Gastrocnemius medialis (tissue), 4 donors: Measurements from ENCODE around the gene DDX19B. TPM values are rescaled to one million over a fixed set of nuclear protein-coding genes. Genes with fewer than 3 reads are reported as not detected.
A peak's percentile ranks its signal among the peaks of the same experiment; 100 is the strongest.

Experiments
- ATAC-seq, 2 donors: fragments of 150-250 bp; one replicate each; pipeline ENCODE4 v1.9.1; 2016
- DNase-seq, 2 donors: peaks; one replicate each; pipeline ENCODE4 v3.0.0-alpha.2; 2019
- H3K27ac ChIP-seq, 4 donors: fragments of 200-600 bp; sonication (generic); 1 replicate in 1 of 4; 2 replicates in 3 of 4; pipeline ENCODE4 v1.5.1; 2016 to 2018; ENCODE audit warnings: mild to moderate bottlenecking in 2 of 4, moderate library complexity in 1 of 4
- H3K27me3 ChIP-seq, 3 donors: fragments of 200-600 bp; sonication (generic) in 2 of 3; 1 replicate in 1 of 3; 2 replicates in 2 of 3; pipeline versions ENCODE4 v1.5.1 to v1.6.0; 2016 to 2019; ENCODE audit warnings: mild to moderate bottlenecking in 1 of 3, moderate library complexity in 1 of 3
- H3K36me3 ChIP-seq, 2 donors: fragments of 200-600 bp; sonication (generic) in 1 of 2; one replicate each; pipeline ENCODE4 v1.5.1; 2017 to 2018
- H3K4me1 ChIP-seq, 2 donors: fragments of 200-600 bp; sonication (generic) in 1 of 2; one replicate each; pipeline ENCODE4 v1.5.1; 2016 to 2017; ENCODE audit warnings: mild to moderate bottlenecking in 2 of 2
- H3K4me3 ChIP-seq, 4 donors: fragments of 200-600 bp; sonication (generic) in 3 of 4; 1 replicate in 1 of 4; 2 replicates in 3 of 4; pipeline ENCODE4 v1.5.1; 2016 to 2019; ENCODE audit warnings: mild to moderate bottlenecking in 2 of 4
- H3K9me3 ChIP-seq, 3 donors: fragments of 200-600 bp; sonication (generic) in 2 of 3; 1 replicate in 1 of 3; 2 replicates in 2 of 3; pipeline ENCODE4 v1.5.1; 2016 to 2019
- POLR2A ChIP-seq, 2 donors: fragments of 450-650 bp; IDR thresholded peaks; one replicate each; pipeline ENCODE4 v1.6.1; 2017; ENCODE audit warnings: antibody characterized with exemption in 2 of 2, mild to moderate bottlenecking in 2 of 2, moderate library complexity in 2 of 2
- in situ Hi-C, 4 donors: fragments of 200-750 bp; cut with MboI; loops; one replicate each; pipeline versions ENCODE4 v1.15.0 to v1.8.0; 2017; ENCODE audit warnings: low sequenced_read_pairs in 4 of 4
- intact Hi-C: fragments of 100-400 bp; cut with DNase I; formaldehyde crosslinking; loops from one replicate; pipeline ENCODE4 v1.15.1; 2023; ENCODE audit warnings: low total_unique reads
- total RNA-seq, 4 donors: library from RNA; depleted of rRNA; stranded (reverse); fragments of >200 nt; gene quantifications; one replicate each; pipeline versions ENCODE4 v1.1.0 to v1.2.3, GENCODE V29; 2016
- TF ChIP-seq, protein P1 (sequence below), 5 experiments: fragments of 450-650 bp in 3 of 5; fragments of 200-600 bp in 2 of 5; sonication (generic) in 2 of 5; IDR thresholded peaks in 4 of 5; conservative IDR thresholded peaks in 1 of 5; 1 replicate in 4 of 5; 2 replicates in 1 of 5; pipeline ENCODE4 v1.5.1; 2016 to 2019; ENCODE audit warnings: antibody characterized with exemption in 5 of 5, mild to moderate bottlenecking in 3 of 5, moderate library complexity in 3 of 5

The DDX19B gene
- total RNA-seq, 4 donors from 2014 or later, result 26.6 to 38.3 (median 31.9) TPM

DNA sequence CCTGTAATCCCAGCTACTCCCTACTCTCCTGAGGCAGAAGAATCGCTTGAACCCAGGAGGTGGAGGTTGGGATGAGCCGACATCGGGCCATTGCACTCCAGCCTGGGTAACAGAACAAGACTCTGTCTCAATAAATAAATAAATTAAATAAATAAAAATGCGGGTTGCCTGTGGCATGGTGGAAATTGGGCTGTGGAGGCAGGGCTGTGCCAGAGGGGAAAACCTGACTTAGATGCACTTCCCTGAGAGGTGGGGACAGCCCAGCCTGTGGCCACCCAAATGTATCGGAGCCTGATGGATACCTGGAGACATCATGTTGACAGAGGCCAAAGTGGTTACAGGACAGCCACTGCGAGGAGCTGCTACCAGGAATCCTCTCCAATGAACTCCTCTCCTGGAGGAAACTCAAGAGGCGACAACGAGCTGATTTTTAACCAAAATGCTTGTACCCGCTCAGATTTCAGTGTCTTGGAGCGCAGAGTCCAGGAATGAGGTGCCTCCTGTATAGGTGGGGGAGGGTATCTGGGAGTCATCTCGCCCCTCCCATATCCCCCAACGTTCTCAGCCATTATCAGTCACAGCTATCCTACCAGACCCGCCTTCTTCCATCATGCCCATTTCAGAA, 80.0 kb downstream of the DDX19B start:
- in situ Hi-C loops (no loop called here), intact Hi-C loops (no loop called here)
- Histone ChIP-seq H3K9me3 (no peaks in the 10 kb centered on the region), H3K27ac (peak overlapping the region; percentile 82 to 96 (median 93)), H3K27me3 (no peaks in the 10 kb centered on the region), H3K36me3 (peaks cover 0 to 14% of the 10 kb centered on the region in 2 donors), H3K4me1 (peaks cover 8 to 13% of the 10 kb centered on the region in 2 donors), H3K4me3 (no peak overlapping the region)
- no peak for TF ChIP-seq POLR2A (IDR thresholded peaks at IDR 0.05)
- TF ChIP-seq, protein P1, sequence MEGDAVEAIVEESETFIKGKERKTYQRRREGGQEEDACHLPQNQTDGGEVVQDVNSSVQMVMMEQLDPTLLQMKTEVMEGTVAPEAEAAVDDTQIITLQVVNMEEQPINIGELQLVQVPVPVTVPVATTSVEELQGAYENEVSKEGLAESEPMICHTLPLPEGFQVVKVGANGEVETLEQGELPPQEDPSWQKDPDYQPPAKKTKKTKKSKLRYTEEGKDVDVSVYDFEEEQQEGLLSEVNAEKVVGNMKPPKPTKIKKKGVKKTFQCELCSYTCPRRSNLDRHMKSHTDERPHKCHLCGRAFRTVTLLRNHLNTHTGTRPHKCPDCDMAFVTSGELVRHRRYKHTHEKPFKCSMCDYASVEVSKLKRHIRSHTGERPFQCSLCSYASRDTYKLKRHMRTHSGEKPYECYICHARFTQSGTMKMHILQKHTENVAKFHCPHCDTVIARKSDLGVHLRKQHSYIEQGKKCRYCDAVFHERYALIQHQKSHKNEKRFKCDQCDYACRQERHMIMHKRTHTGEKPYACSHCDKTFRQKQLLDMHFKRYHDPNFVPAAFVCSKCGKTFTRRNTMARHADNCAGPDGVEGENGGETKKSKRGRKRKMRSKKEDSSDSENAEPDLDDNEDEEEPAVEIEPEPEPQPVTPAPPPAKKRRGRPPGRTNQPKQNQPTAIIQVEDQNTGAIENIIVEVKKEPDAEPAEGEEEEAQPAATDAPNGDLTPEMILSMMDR (IDR thresholded peaks at IDR 0.05 in 4 of 5, conservative IDR thresholded peaks at IDR 0.05 in 1 of 5), result no peak
- ATAC-seq (no peak), DNase-seq (no peak)

DNA sequence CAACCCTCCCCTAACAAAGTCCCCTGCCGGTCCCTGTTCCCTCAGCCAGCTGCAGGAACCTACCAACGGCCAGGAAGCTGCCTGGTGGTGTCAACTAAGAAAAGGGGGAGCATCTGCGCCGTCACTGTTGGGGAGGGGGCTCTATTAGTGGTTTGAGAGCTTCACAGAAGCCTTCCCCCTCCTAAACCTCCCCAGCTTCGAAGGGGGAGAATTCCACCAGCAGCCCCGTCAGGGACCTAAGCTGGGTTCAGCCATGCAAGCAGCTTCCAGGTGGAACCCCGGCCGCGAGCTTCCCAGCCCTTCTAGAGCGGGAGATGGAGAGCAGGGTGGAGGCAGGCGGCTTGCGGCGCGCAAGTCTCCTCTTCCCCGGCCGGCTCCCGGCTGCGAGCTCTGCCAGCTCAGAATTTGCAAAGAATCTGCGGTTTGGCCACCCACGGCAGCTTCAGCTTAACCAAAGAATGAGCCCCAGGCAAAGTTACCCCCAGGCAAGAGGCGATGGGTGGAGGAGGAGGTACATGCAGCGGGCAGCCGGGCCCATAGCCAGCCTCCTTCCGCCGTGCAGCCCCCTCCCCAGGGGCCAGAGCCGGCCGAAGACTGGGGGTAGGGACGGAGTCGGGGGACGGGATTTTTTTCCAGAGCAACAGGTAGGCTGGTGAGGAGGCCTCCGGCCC, 81.4 kb downstream of the DDX19B start:
- Histone ChIP-seq H3K4me3 (peak overlapping the region; percentile 58 to 76 (median 69)), H3K27ac (peak overlapping the region; percentile 82 to 96 (median 93)), H3K4me1 (peaks cover 8 to 13% of the 10 kb centered on the region in 2 donors), H3K27me3 (no peaks in the 10 kb centered on the region), H3K36me3 (peaks cover 0 to 3% of the 10 kb centered on the region in 2 donors), H3K9me3 (no peaks in the 10 kb centered on the region)
- DNase-seq (peak; percentile 18 to 48), ATAC-seq (peak; percentile 11 to 28)
- intact Hi-C loops, result loop anchor here (2.0 to 5.0 kb wide), 2 partner anchors 48 to 142 kb away; partner anchors contain the start of genes COG4 and SF3B3
- TF ChIP-seq POLR2A (IDR thresholded peaks at IDR 0.05), result no peak
- TF ChIP-seq, protein P1 (IDR thresholded peaks at IDR 0.05 in 4 of 5, conservative IDR thresholded peaks at IDR 0.05 in 1 of 5), result no peak
- in situ Hi-C loops, result no loop called here

DNA sequence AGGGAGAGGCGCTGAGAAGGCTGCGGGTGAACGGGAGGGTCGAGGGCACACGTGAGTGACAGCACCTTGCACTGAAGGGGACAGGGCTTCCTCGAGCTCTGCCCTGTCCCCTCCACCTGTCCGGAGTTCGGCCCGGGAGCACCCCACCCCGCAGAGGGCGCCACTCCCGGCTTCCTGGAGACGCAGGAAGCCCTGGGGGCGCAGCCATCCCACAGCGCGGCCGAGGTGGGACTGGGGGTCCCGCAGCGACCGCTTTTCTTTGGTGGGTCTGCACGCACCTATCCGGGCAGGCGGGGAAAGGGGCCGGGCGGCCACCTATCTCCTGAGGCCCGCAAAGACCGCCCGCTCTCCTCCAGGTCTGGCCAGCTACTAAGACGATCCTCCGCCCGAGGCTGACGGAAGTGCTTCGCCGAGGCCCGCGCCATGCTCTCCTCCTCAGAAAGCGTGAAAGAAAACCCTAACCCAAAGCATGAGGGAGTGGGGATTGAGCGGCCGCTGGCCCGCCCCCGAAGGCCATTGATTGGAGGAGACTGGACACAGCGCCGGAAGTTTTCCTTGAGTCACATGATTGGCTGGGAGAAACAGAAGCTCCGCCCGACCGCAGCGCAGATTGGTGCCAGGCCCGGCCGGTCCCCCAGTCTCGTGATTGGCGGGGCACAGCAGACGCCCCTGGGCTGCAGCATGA, 82.1 kb downstream of the DDX19B start:
- no peaks in the 10 kb centered on the region for H3K9me3 ChIP-seq
- no peaks in the 10 kb centered on the region for H3K27me3 ChIP-seq
- in situ Hi-C loops (no loop called here), intact Hi-C loops (loop anchor here (1.0 to 5.0 kb wide), 5 partner anchors 35 to 141 kb away; partner anchors contain the start of genes COG4, DDX19A, FCSK and SF3B3)
- DNase-seq (peak; percentile 98), ATAC-seq (peak; percentile 91 to 93)
- H3K36me3 ChIP-seq, result peaks cover 0 to 3% of the 10 kb centered on the region in 2 donors
- peak overlapping the region; percentile 82 to 96 (median 93) for H3K27ac ChIP-seq
- peak overlapping the region; percentile 58 to 76 (median 69) for H3K4me3 ChIP-seq
- TF ChIP-seq POLR2A (IDR thresholded peaks at IDR 0.05), result peak in 1 of 2 donors; percentile 86
- TF ChIP-seq, protein P1 (IDR thresholded peaks at IDR 0.05 in 4 of 5, conservative IDR thresholded peaks at IDR 0.05 in 1 of 5), result peak; percentile 15 to 62 (median 42)
- H3K4me1 ChIP-seq, result peaks cover 7 to 18% of the 10 kb centered on the region in 2 donors

DNA sequence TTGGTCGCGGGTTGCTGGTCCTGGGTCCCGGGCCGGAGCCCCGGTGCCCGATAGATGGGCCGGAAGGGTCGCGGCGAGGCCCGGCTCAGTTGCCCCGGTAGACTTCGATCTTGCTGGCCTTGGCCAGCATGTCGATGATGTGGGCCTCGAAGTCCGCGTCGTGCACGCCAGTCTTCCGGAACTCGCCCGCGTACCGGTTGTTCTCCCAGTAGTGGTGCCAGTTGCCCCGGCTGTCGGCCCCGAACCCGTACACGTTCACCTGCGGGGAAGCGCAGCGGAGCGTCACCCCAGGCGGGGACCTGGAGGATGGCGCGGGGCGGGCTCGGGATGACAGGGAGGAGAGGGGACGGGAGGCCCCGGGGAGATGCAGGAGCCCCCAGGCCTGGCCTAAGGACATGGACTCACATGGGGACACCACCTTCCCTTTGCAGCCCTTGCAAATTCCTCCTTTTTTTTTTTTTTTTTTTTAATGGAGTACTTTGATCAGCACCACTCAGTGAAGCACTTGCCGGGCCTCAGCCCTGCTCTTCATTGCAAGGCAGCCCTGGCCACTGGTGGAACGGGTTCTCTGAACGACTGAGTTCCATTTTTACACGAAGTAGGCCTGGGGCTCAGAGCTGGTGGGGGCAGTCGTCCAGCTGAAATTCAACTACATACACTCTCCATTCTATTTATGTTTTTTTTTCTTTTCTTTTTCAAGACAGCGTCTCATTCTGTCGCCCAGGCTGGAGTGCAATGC, 82.8 kb downstream of the DDX19B start:
- intact Hi-C loops (loop anchor here (1.0 to 5.0 kb wide), 5 partner anchors 35 to 141 kb away; partner anchors contain the start of genes COG4, DDX19A, FCSK and SF3B3), in situ Hi-C loops (no loop called here)
- Histone ChIP-seq H3K27me3 (no peaks in the 10 kb centered on the region), H3K4me3 (peak overlapping the region; percentile 58 to 76 (median 69)), H3K4me1 (peaks cover 9 to 22% of the 10 kb centered on the region in 2 donors), H3K9me3 (no peaks in the 10 kb centered on the region), H3K36me3 (peaks cover 0 to 3% of the 10 kb centered on the region in 2 donors), H3K27ac (peak overlapping the region; percentile 82 to 96 (median 93))
- TF ChIP-seq POLR2A (IDR thresholded peaks at IDR 0.05), result peak in 1 of 2 donors; percentile 81
- TF ChIP-seq, protein P1 (IDR thresholded peaks at IDR 0.05 in 4 of 5, conservative IDR thresholded peaks at IDR 0.05 in 1 of 5), result no peak
- ATAC-seq (peak; percentile 6 to 19), DNase-seq (no peak)
